ENCODE results near the gene WSCD2. TPM values are rescaled to one million over a fixed set of nuclear protein-coding genes. Genes with fewer than 3 reads are reported as not detected.

Gene WSCD2
- total and polyA plus RNA-seq, 2 donors (not counting 3 experiments of a cell fraction or from before 2014, with no cell fraction given), result not detected

DNA sequence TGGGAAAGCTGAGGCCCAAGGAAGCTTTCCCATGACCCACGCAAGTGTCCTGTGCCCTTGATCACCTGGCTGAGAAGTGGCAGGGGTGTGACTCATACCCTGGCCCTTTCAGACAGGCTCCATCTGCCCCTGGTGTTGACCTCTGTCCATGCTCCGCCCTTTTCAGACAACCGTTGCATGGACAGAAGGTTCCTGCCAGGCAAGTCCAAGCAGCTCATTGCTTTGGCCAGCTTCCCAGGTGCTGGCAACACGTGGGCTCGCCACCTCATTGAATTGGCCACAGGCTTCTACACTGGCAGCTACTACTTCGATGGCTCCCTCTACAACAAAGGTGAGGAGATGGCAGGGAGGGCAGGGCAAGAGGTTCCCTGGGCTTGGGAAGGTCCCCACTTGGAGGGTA, 103.5 kb downstream of the WSCD2 start:
- Histone ChIP-seq H2AFZ (ENCODE audit: low read depth, low read length) (no peak overlapping the region), H3K79me2 (ENCODE audit: control insufficient read depth, insufficient read depth, low read length) (no peaks in the 10 kb centered on the region), H3K9me1 (replicated peaks; ENCODE audit: control insufficient read depth, extremely low read depth, insufficient read depth, low read length) (no peaks in the 10 kb centered on the region), H3K9ac (replicated peaks; ENCODE audit: extremely low read depth, insufficient read depth, low read length) (no peak overlapping the region), H3K9me3 (replicated peaks; ENCODE audit: control insufficient read depth, insufficient read depth, low read length) (no peaks in the 10 kb centered on the region), H3K4me2 (ENCODE audit: insufficient read depth, low read length) (no peak overlapping the region), H3K4me1 (ENCODE audit: control insufficient read depth, extremely low read depth, insufficient read depth, low read length) (no peaks in the 10 kb centered on the region), H3K27me3 (ENCODE audit: control insufficient read depth in 2 of 2, insufficient read depth in 2 of 2, low read length in 2 of 2) (no peaks in the 10 kb centered on the region), H3K36me3 (ENCODE audit: control insufficient read depth in 2 of 2, extremely low read depth in 1 of 2, insufficient read depth in 2 of 2, low read length in 2 of 2) (no peaks in the 10 kb centered on the region), H4K20me1 (replicated peaks; ENCODE audit: control insufficient read depth, extremely low read depth, insufficient read depth, low read length) (no peaks in the 10 kb centered on the region), H3K4me3 (replicated peaks in 1 of 3; ENCODE audit: insufficient read depth in 1 of 3, low read depth in 1 of 3, low read length in 3 of 3) (no peak overlapping the region), H3K27ac (ENCODE audit: insufficient read depth, low read depth, low read length) (no peak overlapping the region)
- intact Hi-C loops (cut with micrococcal nuclease) (no loop called here), dilution Hi-C loops (cut with MboI; ENCODE audit: extremely low pct_ligation_motif_present, low sequenced_read_pairs) (no loop called here)
- TF ChIP-seq POLR2A (IDR thresholded peaks at IDR 0.05; ENCODE audit: low read depth, low read length) (no peak), FOS (IDR thresholded peaks at IDR 0.05; ENCODE audit: borderline replicate concordance, insufficient read depth, low read length) (no peak), JUN (IDR thresholded peaks at IDR 0.05; ENCODE audit: borderline replicate concordance, insufficient read depth, insufficient read length, low read depth) (no peak), POLR2AphosphoS5 (IDR thresholded peaks at IDR 0.05; ENCODE audit: insufficient read depth, low read depth, low read length) (no peak), GATA2 (IDR thresholded peaks at IDR 0.05; ENCODE audit: insufficient read depth, insufficient read length, low read depth, low read length) (no peak), MYC (IDR thresholded peaks at IDR 0.05; ENCODE audit: low read depth, low read length) (no peak), EZH2 (IDR thresholded peaks at IDR 0.05; ENCODE audit: borderline replicate concordance, low read depth, low read length, severe bottlenecking) (no peak)
- TF ChIP-seq, protein P1, sequence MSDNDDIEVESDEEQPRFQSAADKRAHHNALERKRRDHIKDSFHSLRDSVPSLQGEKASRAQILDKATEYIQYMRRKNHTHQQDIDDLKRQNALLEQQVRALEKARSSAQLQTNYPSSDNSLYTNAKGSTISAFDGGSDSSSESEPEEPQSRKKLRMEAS (IDR thresholded peaks at IDR 0.05; ENCODE audit: insufficient read depth, insufficient read length), result no peak
- TF ChIP-seq, protein P2, sequence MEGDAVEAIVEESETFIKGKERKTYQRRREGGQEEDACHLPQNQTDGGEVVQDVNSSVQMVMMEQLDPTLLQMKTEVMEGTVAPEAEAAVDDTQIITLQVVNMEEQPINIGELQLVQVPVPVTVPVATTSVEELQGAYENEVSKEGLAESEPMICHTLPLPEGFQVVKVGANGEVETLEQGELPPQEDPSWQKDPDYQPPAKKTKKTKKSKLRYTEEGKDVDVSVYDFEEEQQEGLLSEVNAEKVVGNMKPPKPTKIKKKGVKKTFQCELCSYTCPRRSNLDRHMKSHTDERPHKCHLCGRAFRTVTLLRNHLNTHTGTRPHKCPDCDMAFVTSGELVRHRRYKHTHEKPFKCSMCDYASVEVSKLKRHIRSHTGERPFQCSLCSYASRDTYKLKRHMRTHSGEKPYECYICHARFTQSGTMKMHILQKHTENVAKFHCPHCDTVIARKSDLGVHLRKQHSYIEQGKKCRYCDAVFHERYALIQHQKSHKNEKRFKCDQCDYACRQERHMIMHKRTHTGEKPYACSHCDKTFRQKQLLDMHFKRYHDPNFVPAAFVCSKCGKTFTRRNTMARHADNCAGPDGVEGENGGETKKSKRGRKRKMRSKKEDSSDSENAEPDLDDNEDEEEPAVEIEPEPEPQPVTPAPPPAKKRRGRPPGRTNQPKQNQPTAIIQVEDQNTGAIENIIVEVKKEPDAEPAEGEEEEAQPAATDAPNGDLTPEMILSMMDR (IDR thresholded peaks at IDR 0.05; ENCODE audit: extremely low read depth in 1 of 2, insufficient read depth in 1 of 2, low read depth in 1 of 2, low read length in 2 of 2), result no peak
- FAIRE-seq, result no peak
- BruUV-seq (replicated peaks), result no TSS peak
- ChIA-PET POLR2A (no interaction called here), CTCF (no interaction called here)
- no peak for DNase-seq (ENCODE audit: low read depth, low spot score)
